HCT116 (cell line): ENCODE data around the gene KRTAP10-7. TPM values are rescaled to one million over a fixed set of nuclear protein-coding genes. Genes with fewer than 3 reads are reported as not detected.

Experiments used
- ATAC-seq: fragments of 200-7000 bp; cut with Tn5 transposase; 2 replicates; pipeline ENCODE4 v1.9.1; 2020; ENCODE audit warnings: mild to moderate bottlenecking, moderate library complexity
- BruUV-seq: library from RNA; stranded (reverse); fragments of 400-500 nt; replicated peaks from 2 replicates; lab custom pipeline; 2021; lab: Mats Ljungman, UMichigan
- CTCF ChIA-PET: fragments of 300-600 bp; sonication (Branson Sonifier 250); formaldehyde crosslinking; loops from one replicate; lab custom pipeline; 2021; ENCODE audit warnings: antibody characterized with exemption; lab: Charles Lee
- POLR2A ChIA-PET: fragments of 300-600, 350-600 bp; sonication (Branson Sonifier 250); formaldehyde crosslinking; loops from one replicate; lab custom pipeline; 2021; ENCODE audit warnings: antibody characterized with exemption; lab: Charles Lee
- RAD21 ChIA-PET, 2 experiments: fragments of 300-600 bp; sonication (Branson Sonifier 250); formaldehyde crosslinking; loops; one replicate each; lab custom pipeline; 2023; ENCODE audit warnings: low total read pairs in 2 of 2; ENCODE audit not compliant: uncharacterized antibody in 2 of 2, unreplicated experiment in 2 of 2, low non-redundant PET in 1 of 2; lab: Charles Lee
- DNase-seq: peaks from one replicate; pipeline ENCODE4 v3.0.0-alpha.2; 2010; ENCODE audit warnings: low read depth, low spot score
- H2AFZ ChIP-seq: fragments of 200-600 bp; shearing (Covaris generic), sonication (generic); 2 replicates; pipeline ENCODE4 v1.6.1; 2017; ENCODE audit warnings: low read depth, mixed run types, mixed read lengths, antibody characterized with exemption, low read length; ENCODE audit not compliant: poor library complexity, severe bottlenecking
- H3K27ac ChIP-seq: 2 replicates; pipeline ENCODE4 v1.5.1; 2012; ENCODE audit warnings: low read depth, low read length
- H3K27me3 ChIP-seq: fragments of 200-600 bp; sonication (generic); 2 replicates; pipeline ENCODE4 v1.6.1; 2016; ENCODE audit warnings: mixed run types, low read length, mixed read lengths; ENCODE audit not compliant: insufficient read depth
- H3K36me3 ChIP-seq, 2 experiments: fragments of 200-500 bp in 1 of 2; fragments of 200-600 bp in 1 of 2; sonication (Bioruptor generic) in 1 of 2; sonication (generic) in 1 of 2; 2 replicates each; pipeline versions ENCODE4 v1.5.1 to v1.6.1; 2014 to 2016; ENCODE audit warnings: low read length in 2 of 2, inconsistent platforms in 1 of 2, mixed read lengths in 1 of 2, mixed run types in 1 of 2; ENCODE audit not compliant: insufficient read depth in 2 of 2, control insufficient read depth in 1 of 2
- H3K4me1 ChIP-seq, 2 experiments: fragments of 200-600 bp in 1 of 2; sonication (generic) in 1 of 2; 2 replicates each; pipeline versions ENCODE4 v1.5.1 to v1.6.1; 2012 to 2017; ENCODE audit warnings: low read length in 2 of 2, inconsistent platforms in 1 of 2, mild to moderate bottlenecking in 1 of 2, mixed read lengths in 1 of 2, mixed run types in 1 of 2, moderate library complexity in 1 of 2; ENCODE audit not compliant: insufficient read depth in 2 of 2, control insufficient read depth in 1 of 2
- H3K4me2 ChIP-seq: fragments of 200-600 bp; sonication (generic); 2 replicates; pipeline ENCODE4 v1.6.1; 2017; ENCODE audit warnings: mixed run types, low read length, mixed read lengths
- H3K4me3 ChIP-seq, 2 experiments: fragments of 200-600 bp in 1 of 2; sonication (generic) in 1 of 2; replicated peaks in 1 of 2; 2 replicates each; pipeline ENCODE4 v1.5.1; 2011 to 2016; ENCODE audit warnings: low read length in 2 of 2, control low read depth in 1 of 2, low read depth in 1 of 2, mild to moderate bottlenecking in 1 of 2, mixed read lengths in 1 of 2, mixed run types in 1 of 2
- H3K79me2 ChIP-seq: fragments of 200-600 bp; sonication (generic); 2 replicates; pipeline ENCODE4 v1.6.1; 2017; ENCODE audit warnings: mild to moderate bottlenecking, mixed run types, low read length, moderate library complexity, mixed read lengths; ENCODE audit not compliant: insufficient read depth
- H3K9ac ChIP-seq: fragments of 200-600 bp; sonication (generic); 2 replicates; pipeline ENCODE4 v1.6.1; 2016; ENCODE audit warnings: low read length, mixed read lengths
- H3K9me2 ChIP-seq: fragments of 200-600 bp; sonication (generic), shearing (Covaris generic); 2 replicates; pipeline ENCODE4 v1.6.1; 2017; ENCODE audit warnings: mixed run types, mild to moderate bottlenecking, moderate library complexity; ENCODE audit not compliant: insufficient read depth
- H3K9me3 ChIP-seq, 2 experiments: fragments of 200-500 bp in 1 of 2; fragments of 200-600 bp in 1 of 2; sonication (Bioruptor generic) in 1 of 2; sonication (generic) in 1 of 2; 2 replicates each; pipeline ENCODE4 v1.6.1; 2014 to 2017; ENCODE audit warnings: low read length in 2 of 2, mixed read lengths in 2 of 2, inconsistent platforms in 1 of 2, low read depth in 1 of 2, mild to moderate bottlenecking in 1 of 2, mixed run types in 1 of 2, moderate library complexity in 1 of 2; ENCODE audit not compliant: control insufficient read depth in 1 of 2, insufficient read depth in 1 of 2
- H4K20me1 ChIP-seq: fragments of 200-600 bp; sonication (generic), shearing (Covaris generic); 2 replicates; pipeline ENCODE4 v1.6.1; 2017; ENCODE audit warnings: mixed run types, mild to moderate bottlenecking, moderate library complexity; ENCODE audit not compliant: insufficient read depth
- CBX3 ChIP-seq: IDR thresholded peaks from 2 replicates; pipeline ENCODE4 v1.6.1; 2012; ENCODE audit warnings: low read depth
- CEBPB ChIP-seq: IDR thresholded peaks from 2 replicates; pipeline ENCODE4 v1.6.1; 2012; ENCODE audit warnings: low read depth
- CTCF ChIP-seq, 3 experiments: fragments of 200-600 bp in 1 of 3; sonication (generic) in 1 of 3; IDR thresholded peaks in 2 of 3; conservative IDR thresholded peaks in 1 of 3; 2 replicates each; pipeline ENCODE4 v1.5.1; 2012 to 2017; ENCODE audit warnings: low read depth in 2 of 3, low read length in 2 of 3, antibody characterized with exemption in 1 of 3, borderline replicate concordance in 1 of 3, control low read depth in 1 of 3, mild to moderate bottlenecking in 1 of 3, mixed read lengths in 1 of 3, mixed run types in 1 of 3, moderate library complexity in 1 of 3; ENCODE audit not compliant: insufficient read depth in 1 of 3
- EGR1 ChIP-seq: IDR thresholded peaks from 2 replicates; pipeline ENCODE4 v1.6.1; 2012; ENCODE audit warnings: low read depth
- ELF1 ChIP-seq: IDR thresholded peaks from 2 replicates; pipeline ENCODE4 v1.6.1; 2012; ENCODE audit warnings: low read depth, borderline replicate concordance
- EZH2 ChIP-seq: fragments of 200-600 bp; sonication (generic); IDR thresholded peaks from 2 replicates; pipeline ENCODE4 v1.6.1; 2017; ENCODE audit warnings: antibody characterized with exemption, mixed run types
- EZH2phosphoT487 ChIP-seq: fragments of 200-600 bp; IDR thresholded peaks from 2 replicates; pipeline ENCODE4 v1.6.1; 2018; ENCODE audit warnings: antibody characterized with exemption, borderline replicate concordance
- FOSL1 ChIP-seq: IDR thresholded peaks from 2 replicates; pipeline ENCODE4 v1.6.1; 2012; ENCODE audit warnings: low read depth
- JUND ChIP-seq: IDR thresholded peaks from 2 replicates; pipeline ENCODE4 v1.6.1; 2012
- MAX ChIP-seq: IDR thresholded peaks from 2 replicates; pipeline ENCODE4 v1.6.1; 2012
- POLR2A ChIP-seq: IDR thresholded peaks from 2 replicates; pipeline ENCODE4 v1.7.0; 2011; ENCODE audit warnings: borderline replicate concordance; ENCODE audit not compliant: insufficient read depth, insufficient read length; ENCODE audit errors: extremely low read depth
- POLR2AphosphoS5 ChIP-seq: IDR thresholded peaks from 2 replicates; pipeline ENCODE4 v1.6.1; 2011; ENCODE audit warnings: mild to moderate bottlenecking, low read depth, low read length, moderate library complexity
- RAD21 ChIP-seq: IDR thresholded peaks from 2 replicates; pipeline ENCODE4 v1.6.1; 2012; ENCODE audit warnings: low read depth, mild to moderate bottlenecking
- REST ChIP-seq: IDR thresholded peaks from 2 replicates; pipeline ENCODE4 v1.6.1; 2012; ENCODE audit warnings: low read depth
- SP1 ChIP-seq: IDR thresholded peaks from 2 replicates; pipeline ENCODE4 v1.6.1; 2012; ENCODE audit warnings: low read depth
- TCF7L2 ChIP-seq: IDR thresholded peaks from 2 replicates; pipeline ENCODE4 v1.7.0; 2011; ENCODE audit warnings: borderline replicate concordance, inconsistent platforms; ENCODE audit not compliant: insufficient read depth, insufficient read length; ENCODE audit errors: extremely low read depth
- YY1 ChIP-seq: IDR thresholded peaks from 2 replicates; pipeline ENCODE4 v1.6.1; 2011; ENCODE audit warnings: low read length, low read depth, moderate library complexity, mild to moderate bottlenecking; ENCODE audit not compliant: insufficient replicate concordance; ENCODE audit errors: extremely low read depth
- ZFX ChIP-seq: fragments of 450-650 bp; IDR thresholded peaks from 2 replicates; pipeline ENCODE4 v1.6.1; 2017
- ZNF274 ChIP-seq: fragments of 200-500 bp; sonication (Bioruptor generic); IDR thresholded peaks from 2 replicates; pipeline ENCODE4 v1.6.1; 2014; ENCODE audit warnings: mild to moderate bottlenecking, low read depth, low read length, inconsistent platforms
- intact Hi-C: fragments of 100-400 bp; cut with micrococcal nuclease; formaldehyde crosslinking; loops from 2 replicates; pipeline ENCODE4 v1.10.0; 2022
- total RNA-seq: library from RNA; stranded (reverse); gene quantifications from one replicate; pipeline ENCODE4 v1.2.1, GENCODE V29; 2021; ENCODE audit not compliant: unreplicated experiment

KRTAP10-7 gene
- total RNA-seq, 1 experiment from 2014 or later = not detected

GRCh38 chr21:44650973-44651675 is 50.7 kb downstream of the KRTAP10-7 start:
- Histone ChIP-seq H3K4me3 (no peak overlapping the region), H3K36me3 (no peaks in the 10 kb centered on the region), H3K4me1 (no peaks in the 10 kb centered on the region), H4K20me1 (no peaks in the 10 kb centered on the region), H3K9me3 (no peaks in the 10 kb centered on the region), H3K79me2 (no peaks in the 10 kb centered on the region), H3K9ac (no peak overlapping the region), H2AFZ (no peak overlapping the region), H3K4me2 (no peak overlapping the region), H3K27me3 (no peaks in the 10 kb centered on the region), H3K9me2 (no peaks in the 10 kb centered on the region), H3K27ac (no peak overlapping the region)
- ChIA-PET RAD21 (no interaction called here), CTCF (no interaction called here), POLR2A (no interaction called here)
- TF ChIP-seq FOSL1 (no peak), SP1 (no peak), EZH2phosphoT487 (no peak), REST (no peak), RAD21 (no peak), CEBPB (no peak), ZFX (no peak), ZNF274 (no peak), POLR2AphosphoS5 (no peak), TCF7L2 (no peak), EZH2 (no peak), EGR1 (no peak), YY1 (no peak), POLR2A (no peak), MAX (no peak), ELF1 (no peak), CTCF (IDR thresholded peaks at IDR 0.05 in 2 of 3, conservative IDR thresholded peaks at IDR 0.05 in 1 of 3; ENCODE audit: borderline replicate concordance in 1 of 3, insufficient read depth in 1 of 3, low read depth in 2 of 3, low read length in 2 of 3) (no peak), CBX3 (no peak), JUND (no peak)
- ATAC-seq = no peak
- no peak for DNase-seq
- BruUV-seq = no TSS peak
- intact Hi-C loops = no loop called here
